Sigmoid colon (tissue), 7 donors: ENCODE data around the gene TIGD6. TPM values are rescaled to one million over a fixed set of nuclear protein-coding genes. Genes with fewer than 3 reads are reported as not detected.
"Not testable (repeated sequence)": the region's sequence is repeated elsewhere in the genome, so short reads cannot be mapped to it uniquely, and the experiment has no call there.

Source experiments
- DNase-seq: peaks from one replicate; pipeline ENCODE4 v3.0.0-alpha.2; 2019
- H3K27ac ChIP-seq, 4 donors: fragments of 200-600 bp; sonication (generic); one replicate each; pipeline ENCODE4 v1.5.1; 2016 to 2019; ENCODE audit warnings: mild to moderate bottlenecking in 1 of 4
- H3K27me3 ChIP-seq, 3 donors: fragments of 200-600 bp; sonication (generic); one replicate each; pipeline ENCODE4 v1.5.1; 2019; ENCODE audit warnings: mild to moderate bottlenecking in 1 of 3
- H3K36me3 ChIP-seq, 4 donors: fragments of 200-600 bp; sonication (generic); one replicate each; pipeline ENCODE4 v1.5.1; 2016 to 2019
- H3K4me1 ChIP-seq, 4 donors: fragments of 200-600 bp; sonication (generic); one replicate each; pipeline ENCODE4 v1.5.1; 2017 to 2019
- H3K4me3 ChIP-seq, 4 donors: fragments of 200-600 bp; sonication (generic); one replicate each; pipeline ENCODE4 v1.5.1; 2017 to 2019; ENCODE audit warnings: mild to moderate bottlenecking in 2 of 4, moderate library complexity in 1 of 4
- H3K9me3 ChIP-seq, 4 donors: fragments of 200-600 bp in 3 of 4; sonication (generic) in 3 of 4; one replicate each; pipeline versions ENCODE4 v1.5.1 to v1.6.1; 2013 to 2019
- EP300 ChIP-seq, 4 donors: sonication (generic); formaldehyde crosslinking; IDR thresholded peaks; one replicate each; pipeline ENCODE4 v1.6.1; 2017; ENCODE audit warnings: antibody characterized with exemption in 4 of 4
- POLR2A ChIP-seq, 2 donors: fragments of 450-650 bp; IDR thresholded peaks; one replicate each; pipeline ENCODE4 v1.6.1; 2016; ENCODE audit warnings: antibody characterized with exemption in 2 of 2, mild to moderate bottlenecking in 2 of 2, moderate library complexity in 2 of 2
- POLR2AphosphoS5 ChIP-seq, 4 donors: sonication (generic); formaldehyde crosslinking; IDR thresholded peaks; one replicate each; pipeline ENCODE4 v1.6.1; 2017; ENCODE audit warnings: antibody characterized with exemption in 4 of 4
- WGBS, 2 donors: extraction: QIAGEN DNeasy Blood & Tissue Kit; methylation state at CpG; one replicate each; pipeline ENCODE4 v1.1.7; 2013; 5-methylcytosine and 5-hydroxymethylcytosine counted together
- intact Hi-C: fragments of 100-400 bp; cut with DNase I; formaldehyde crosslinking; loops from one replicate; pipeline ENCODE4 v1.15.1; 2023
- polyA plus RNA-seq, 3 donors: library from polyadenylated mRNA; stranded (reverse); fragments of 200-250 nt; gene quantifications; one replicate each; pipeline ENCODE4 v1.2.3, GENCODE V29; 2013
- total RNA-seq, 4 donors: library from RNA; depleted of rRNA; stranded (reverse); fragments of >200 nt; gene quantifications; one replicate each; pipeline ENCODE4 v1.1.0, GENCODE V29; 2016
- TF ChIP-seq, protein P1 (sequence below), 4 experiments: fragments of 450-650 bp in 3 of 4; fragments of 200-600 bp in 1 of 4; IDR thresholded peaks; one replicate each; pipeline ENCODE4 v1.5.1; 2016 to 2019; ENCODE audit warnings: antibody characterized with exemption in 4 of 4, mild to moderate bottlenecking in 3 of 4, moderate library complexity in 2 of 4
- donor health status: healthy with polysubstance abuse.
- donor health status: Bipolar disorder and iron deficiency.
- donor health status: healthy.

TIGD6 gene
- total and polyA plus RNA-seq, 7 donors: 0.60 to 11.4 (median 2.4) TPM

DNA sequence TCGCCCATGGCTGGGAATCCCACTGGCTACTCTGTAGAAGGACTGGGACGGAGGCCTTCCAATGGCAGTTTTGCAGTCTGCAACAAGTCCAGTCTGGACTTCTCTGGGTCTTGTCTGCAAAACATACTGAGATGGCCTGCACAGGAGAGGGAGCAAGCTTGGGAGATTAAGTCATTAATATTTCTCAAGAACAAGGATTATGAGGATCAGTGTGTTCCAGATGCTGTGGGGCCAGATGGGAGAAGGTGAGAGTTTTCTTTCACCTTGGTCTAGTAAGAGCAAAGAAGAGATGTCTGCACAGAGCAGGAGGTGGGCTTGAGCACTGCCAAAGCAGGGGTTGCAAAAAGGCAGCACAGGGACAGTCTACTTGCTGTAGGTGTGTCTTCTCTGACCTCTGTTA, 55.8 kb downstream of the TIGD6 start, which contains the start of gene PDE6A:
Gene PDE6A (minus strand): TSS at position 128 of the 400 bp plus-strand sequence. CDS start 120 bp downstream, at position 8.
- intact Hi-C loops: no loop called here
- no peaks in the 10 kb centered on the region for H3K9me3 ChIP-seq
- whole genome bisulfite sequencing, 2 donors: 92 to 95% methylated on average over 2 of the region's 2 CpGs
- no peaks in the 10 kb centered on the region for H3K27me3 ChIP-seq
- no peaks in the 10 kb centered on the region for H3K4me1 ChIP-seq
- no peak for DNase-seq
- H3K27ac ChIP-seq: no peak within 1 kb of the TSS
- no peak within 1 kb of the TSS for H3K4me3 ChIP-seq
- TF ChIP-seq POLR2A (IDR thresholded peaks at IDR 0.05) (no peak), EP300 (IDR thresholded peaks at IDR 0.05) (no peak), POLR2AphosphoS5 (IDR thresholded peaks at IDR 0.05) (no peak)
- TF ChIP-seq, protein P1, sequence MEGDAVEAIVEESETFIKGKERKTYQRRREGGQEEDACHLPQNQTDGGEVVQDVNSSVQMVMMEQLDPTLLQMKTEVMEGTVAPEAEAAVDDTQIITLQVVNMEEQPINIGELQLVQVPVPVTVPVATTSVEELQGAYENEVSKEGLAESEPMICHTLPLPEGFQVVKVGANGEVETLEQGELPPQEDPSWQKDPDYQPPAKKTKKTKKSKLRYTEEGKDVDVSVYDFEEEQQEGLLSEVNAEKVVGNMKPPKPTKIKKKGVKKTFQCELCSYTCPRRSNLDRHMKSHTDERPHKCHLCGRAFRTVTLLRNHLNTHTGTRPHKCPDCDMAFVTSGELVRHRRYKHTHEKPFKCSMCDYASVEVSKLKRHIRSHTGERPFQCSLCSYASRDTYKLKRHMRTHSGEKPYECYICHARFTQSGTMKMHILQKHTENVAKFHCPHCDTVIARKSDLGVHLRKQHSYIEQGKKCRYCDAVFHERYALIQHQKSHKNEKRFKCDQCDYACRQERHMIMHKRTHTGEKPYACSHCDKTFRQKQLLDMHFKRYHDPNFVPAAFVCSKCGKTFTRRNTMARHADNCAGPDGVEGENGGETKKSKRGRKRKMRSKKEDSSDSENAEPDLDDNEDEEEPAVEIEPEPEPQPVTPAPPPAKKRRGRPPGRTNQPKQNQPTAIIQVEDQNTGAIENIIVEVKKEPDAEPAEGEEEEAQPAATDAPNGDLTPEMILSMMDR (IDR thresholded peaks at IDR 0.05): no peak
- no peaks in the 10 kb centered on the region for H3K36me3 ChIP-seq

DNA sequence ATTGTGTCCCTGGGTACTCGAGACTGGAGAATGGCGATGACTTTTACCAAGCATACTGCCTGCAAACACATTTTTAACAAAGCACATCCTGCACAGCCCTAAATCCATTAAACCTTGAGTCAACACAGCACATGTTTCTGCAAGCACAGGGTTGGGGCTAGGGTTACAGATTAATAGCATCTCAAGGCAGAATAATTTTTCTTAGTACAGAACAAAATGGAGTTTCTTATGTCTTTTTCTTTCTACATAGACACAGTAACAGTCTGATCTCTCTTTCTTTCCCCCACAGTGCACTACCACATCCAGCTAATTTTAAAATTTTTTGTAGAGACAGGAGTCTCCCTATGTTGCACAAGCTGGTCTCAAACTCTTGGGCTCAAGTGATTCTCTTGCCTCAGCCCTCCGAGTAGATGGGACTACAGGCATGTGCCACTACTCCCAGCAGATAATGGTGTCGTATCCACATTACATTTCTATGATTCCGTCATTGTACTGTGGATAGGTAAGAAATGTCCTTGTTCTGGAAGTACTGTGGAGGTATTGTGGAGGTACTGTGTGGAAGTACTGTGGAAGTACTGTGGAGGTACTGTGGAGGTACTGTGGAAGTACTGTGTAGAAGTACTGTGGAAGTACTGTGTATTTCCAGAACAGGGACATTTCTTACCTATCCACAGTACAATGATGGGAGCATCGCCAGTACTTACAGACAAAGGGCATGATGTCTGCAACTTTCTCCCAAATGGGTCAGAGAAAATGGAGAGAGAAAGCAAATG, 57.1 kb downstream of the TIGD6 start:
- DNase-seq, H3K4me1 ChIP-seq, intact Hi-C loops, H3K9me3 ChIP-seq, H3K36me3 ChIP-seq, H3K27me3 ChIP-seq, H3K27ac ChIP-seq, H3K4me3 ChIP-seq: not testable (repeated sequence)
- WGBS, 2 donors: 68 to 84% methylated on average over 6 of the region's 6 CpGs

Other genes starting within 250 kb of the TIGD6 start
- not detected for gene PDE6A, start 55.9 kb downstream of the TIGD6 start, total RNA-seq
- gene PDE6A, start 55.9 kb downstream of the TIGD6 start, polyA plus RNA-seq: 1 to 10 TPM; 1.6 to 2.8 (median 2.4) TPM
- gene SLC26A2, start 39.9 kb downstream of the TIGD6 start, total RNA-seq: 10 to 100 TPM in 1 of 4 donors, 1 to 10 TPM in 3; 6.4 to 12.1 (median 7.0) TPM
- gene SLC26A2, start 39.9 kb downstream of the TIGD6 start, polyA plus RNA-seq: 10 to 100 TPM; 40.2 to 88.8 (median 42.8) TPM
- gene HMGXB3, start 85 bp upstream of the TIGD6 start, total RNA-seq: 10 to 100 TPM; 13.9 to 28.8 (median 21.0) TPM
- gene HMGXB3, start 85 bp upstream of the TIGD6 start, polyA plus RNA-seq: 10 to 100 TPM in 1 of 3 donors, 1 to 10 TPM in 2; 3.6 to 22.5 (median 6.5) TPM
- 10 to 100 TPM; 21.9 to 44.4 (median 36.0) TPM for gene CSF1R, start 85.9 kb upstream of the TIGD6 start, total RNA-seq
- 10 to 100 TPM; 10.8 to 26.1 (median 16.3) TPM for gene CSF1R, start 85.9 kb upstream of the TIGD6 start, polyA plus RNA-seq
- gene PDGFRB, start 155.2 kb upstream of the TIGD6 start, total RNA-seq: 100 to 1,000 TPM in 1 of 4 donors, 10 to 100 TPM in 3; 54.9 to 104 (median 69.4) TPM
- gene PDGFRB, start 155.2 kb upstream of the TIGD6 start, polyA plus RNA-seq: 10 to 100 TPM in 1 of 3 donors, 1 to 10 TPM in 2; 3.9 to 26.7 (median 6.0) TPM
- gene CDX1, start 166.1 kb upstream of the TIGD6 start, total RNA-seq: 1 to 10 TPM in 1 of 4 donors, under 1 TPM in 1, not detected in 2; 0.71 to 1.4 TPM
- 100 to 1,000 TPM; 325 to 455 (median 330) TPM for gene CDX1, start 166.1 kb upstream of the TIGD6 start, polyA plus RNA-seq
- gene SLC6A7, start 189.4 kb upstream of the TIGD6 start, total RNA-seq: not detected
- gene SLC6A7, start 189.4 kb upstream of the TIGD6 start, polyA plus RNA-seq: 10 to 100 TPM in 1 of 3 donors, under 1 TPM in 2; 0.46 to 10.8 (median 0.60) TPM